Activated gamma-delta T cell treated with Interleukin-2 at 50 U/mL for 16 hours (primary cell): ENCODE data around the gene AGBL4.
"Not testable (repeated sequence)": the region's sequence is repeated elsewhere in the genome, so short reads cannot be mapped to it uniquely, and the experiment has no call there.

ENCODE experiments used
- DNase-seq: peaks from one replicate; pipeline ENCODE4 v3.0.0-alpha.2; 2020

Gene AGBL4

DNA sequence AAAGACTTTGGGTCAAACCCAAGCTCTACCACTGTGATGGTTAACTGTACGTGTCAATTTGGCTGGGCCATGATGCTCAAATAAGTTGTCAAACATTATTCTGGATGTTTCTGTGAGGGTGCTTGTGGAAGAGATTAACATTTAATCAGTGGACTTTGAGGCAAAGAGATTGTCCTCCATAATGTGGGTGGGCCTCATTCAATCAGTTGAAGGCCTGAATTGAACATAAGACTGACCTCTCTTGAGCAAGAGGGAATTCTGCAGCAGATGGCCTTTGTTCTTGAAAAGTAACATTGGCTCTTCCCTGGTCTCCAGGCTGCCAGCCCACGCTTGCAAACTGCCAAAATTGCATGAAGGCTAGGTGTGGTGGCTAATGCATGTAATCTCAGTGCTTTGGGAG, 1457.3 kb downstream of the AGBL4 start:
- no peak for DNase-seq

DNA sequence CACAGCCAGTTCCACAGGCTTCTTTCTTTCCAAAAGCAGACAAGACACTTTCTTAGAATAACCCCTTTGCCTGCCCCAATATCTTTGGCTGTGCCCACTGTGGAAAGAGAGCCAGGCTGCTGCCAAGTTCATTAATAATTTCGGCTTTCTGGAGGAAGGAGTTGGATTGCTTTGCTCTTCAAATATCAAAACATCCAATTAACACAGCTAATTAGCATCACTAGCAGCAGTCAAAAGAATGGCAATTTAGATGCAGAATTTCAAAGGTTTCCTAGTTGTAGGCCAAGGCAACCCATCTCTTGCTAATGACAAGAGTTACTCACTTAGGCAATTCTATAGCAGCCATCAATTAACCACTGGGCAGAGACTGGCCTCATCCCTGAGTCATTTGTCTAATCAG, 1460.7 kb downstream of the AGBL4 start:
- no peak for DNase-seq

GRCh38 chr1:48561444-48561843, 1462.3 kb downstream of the AGBL4 start:
- no peak for DNase-seq

- no peak for DNase-seq
Observed at GRCh38 chr1:48560577-48560976, 1463.2 kb downstream of the AGBL4 start.

DNA sequence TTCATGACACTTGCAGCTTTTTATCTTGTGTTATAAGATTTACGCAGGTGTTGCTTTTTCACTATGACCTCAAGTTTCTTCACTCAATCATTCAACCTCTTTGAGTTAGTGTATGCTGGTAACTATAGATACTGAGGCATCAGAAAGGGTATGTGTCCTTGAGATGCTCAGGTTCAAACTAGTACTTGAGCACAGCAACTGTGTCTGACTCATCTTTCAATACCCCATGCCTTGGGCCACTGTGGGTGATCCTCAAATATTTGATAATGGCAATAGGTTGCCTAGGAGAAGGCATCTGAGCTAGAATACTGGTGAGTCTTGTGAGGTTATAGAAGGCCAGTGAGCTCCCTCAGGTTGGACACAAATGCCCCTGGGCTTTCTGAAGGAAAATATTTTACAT, 1463.6 kb downstream of the AGBL4 start:
- DNase-seq, result no peak

- no peak for DNase-seq
Observed at GRCh38 chr1:48558366-48558765, 1465.4 kb downstream of the AGBL4 start.

GRCh38 chr1:48556186-48556850, 1467.4 kb downstream of the AGBL4 start:
- DNase-seq, result no peak

GRCh38 chr1:48555271-48555670, 1468.5 kb downstream of the AGBL4 start:
- DNase-seq, result no peak

DNA sequence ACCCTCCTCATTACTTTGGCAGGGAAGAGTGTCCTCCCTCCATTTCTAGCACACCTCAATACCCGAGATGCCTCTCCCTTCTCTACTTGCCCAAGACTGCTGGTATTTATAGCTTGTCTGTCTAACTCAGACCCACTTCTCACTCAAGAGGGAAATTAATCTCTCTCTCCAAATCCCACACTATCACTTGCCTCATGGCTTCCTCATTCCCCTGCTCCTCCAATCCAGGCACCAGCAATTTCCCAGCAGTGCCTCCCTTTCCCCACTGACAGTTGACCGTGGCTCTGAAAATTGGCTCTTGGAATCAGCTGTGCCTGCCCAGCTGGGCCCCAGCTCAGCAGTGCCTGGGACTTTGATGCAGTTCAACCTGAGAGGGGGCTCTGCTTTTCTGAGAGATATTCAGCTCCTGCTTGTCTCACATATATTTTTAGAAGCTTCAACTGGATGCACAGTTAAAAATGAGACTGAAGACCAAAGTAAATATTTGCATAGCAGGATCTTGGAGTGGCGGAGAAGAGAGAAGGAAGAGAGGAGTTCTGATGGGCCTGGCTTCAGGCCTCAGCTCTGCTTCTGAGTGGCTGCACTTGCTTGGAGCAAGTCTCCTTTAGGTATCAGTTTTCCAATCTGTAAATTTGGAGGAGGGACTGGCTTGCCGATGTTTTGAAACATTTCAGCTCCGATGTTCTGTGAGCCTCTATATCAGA, 1470.7 kb downstream of the AGBL4 start:
- no peak for DNase-seq

GRCh38 chr1:48552420-48552819, 1471.3 kb downstream of the AGBL4 start:
- no peak for DNase-seq

DNA sequence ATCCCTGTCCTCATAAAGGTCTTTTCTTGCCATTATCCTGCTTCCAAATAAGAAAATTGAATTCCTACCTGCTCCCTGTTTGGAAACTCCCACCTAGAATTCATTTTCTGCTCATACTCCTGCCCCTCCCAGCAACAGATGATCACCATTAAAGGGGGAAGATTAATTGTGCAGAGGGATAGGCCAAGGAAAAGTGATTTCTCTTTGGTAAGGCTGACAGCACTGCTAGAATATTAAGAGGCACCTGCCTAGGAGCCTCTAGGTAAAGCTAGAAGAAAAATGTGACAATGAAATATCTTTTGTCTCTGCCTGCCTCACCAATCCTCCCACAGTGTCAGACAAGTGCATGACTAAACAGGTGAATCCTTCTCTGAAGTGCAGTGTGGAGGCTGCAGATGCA, 1474.8 kb downstream of the AGBL4 start:
- no peak for DNase-seq

DNA sequence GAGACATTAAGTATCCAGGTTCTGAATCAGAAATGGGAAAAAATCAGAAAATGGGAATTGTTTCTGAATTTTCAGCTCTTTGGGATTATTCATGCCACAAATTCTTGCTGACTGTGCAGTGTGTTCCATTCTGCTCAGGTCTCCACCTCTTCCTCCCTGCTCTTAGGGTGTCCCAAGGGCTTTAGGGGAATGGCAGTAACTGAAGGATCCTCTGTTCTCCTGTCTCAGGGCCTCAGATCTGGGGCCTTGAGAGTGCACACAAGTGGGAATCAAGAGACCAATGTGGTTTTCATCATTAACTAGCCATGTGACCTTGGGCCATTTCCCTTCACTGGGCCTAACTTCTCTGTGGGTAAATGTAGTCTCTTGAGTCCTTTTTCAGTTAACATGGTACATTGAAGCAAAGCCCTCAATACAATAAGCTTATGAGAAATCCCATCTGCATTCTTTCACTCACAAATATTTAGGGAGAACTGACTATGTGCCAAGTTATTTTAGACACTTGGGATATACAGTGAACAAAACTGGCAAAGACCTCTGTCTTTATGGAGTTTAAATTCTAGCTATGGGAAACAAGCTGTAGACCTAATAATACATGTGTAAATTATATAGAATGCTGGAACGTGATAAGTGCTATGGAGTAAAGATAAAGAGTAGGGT, 1476.1 kb downstream of the AGBL4 start:
- no peak for DNase-seq

- DNase-seq, result no peak
Observed at GRCh38 chr1:48543854-48544253, 1479.9 kb downstream of the AGBL4 start.

DNA sequence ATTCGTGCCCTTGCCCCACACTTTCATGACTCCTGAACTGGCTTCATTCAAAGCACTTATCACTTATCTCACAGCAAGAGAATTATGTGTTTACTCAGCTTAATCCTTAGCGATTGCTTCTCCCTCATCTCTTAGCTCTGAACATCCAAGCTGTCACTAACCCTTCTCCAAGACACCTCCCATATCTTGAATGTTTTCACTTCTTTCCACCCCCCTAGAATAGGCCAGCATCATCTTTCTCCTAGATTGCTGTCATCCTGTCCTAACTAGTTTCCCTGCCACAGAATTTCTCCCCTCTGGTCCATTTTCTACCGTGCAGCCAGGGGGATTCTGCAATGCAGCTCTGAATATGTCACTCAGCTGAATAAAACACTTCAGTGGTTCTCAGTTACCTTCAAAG, 1483.2 kb downstream of the AGBL4 start:
- no peak for DNase-seq

- DNase-seq, result no peak
Observed at GRCh38 chr1:48536477-48536876, 1487.3 kb downstream of the AGBL4 start.

DNA sequence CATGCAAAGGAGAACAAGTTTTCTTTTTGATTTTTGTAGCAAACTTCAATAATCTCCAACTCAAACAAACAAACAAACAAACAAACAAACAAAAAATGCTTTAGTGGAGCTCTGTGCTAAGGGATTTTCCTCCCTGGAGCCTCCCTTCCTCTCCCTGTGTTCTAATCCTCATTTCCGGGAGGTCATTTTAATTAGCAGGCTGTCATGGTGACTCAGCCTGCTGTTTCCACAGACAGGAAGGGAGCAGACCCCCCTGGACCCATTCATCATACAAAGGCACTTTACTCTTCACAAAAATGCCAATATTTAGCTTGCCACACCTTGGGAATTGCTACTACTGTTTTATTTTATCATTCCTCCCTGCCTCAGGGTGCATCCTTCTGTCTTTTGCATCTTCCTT, 1490.8 kb downstream of the AGBL4 start:
- DNase-seq, result no peak

- DNase-seq, result no peak
Observed at GRCh38 chr1:48530727-48531351, 1492.9 kb downstream of the AGBL4 start.

- no peak for DNase-seq
Observed at GRCh38 chr1:48527051-48527450, 1496.7 kb downstream of the AGBL4 start.

DNA sequence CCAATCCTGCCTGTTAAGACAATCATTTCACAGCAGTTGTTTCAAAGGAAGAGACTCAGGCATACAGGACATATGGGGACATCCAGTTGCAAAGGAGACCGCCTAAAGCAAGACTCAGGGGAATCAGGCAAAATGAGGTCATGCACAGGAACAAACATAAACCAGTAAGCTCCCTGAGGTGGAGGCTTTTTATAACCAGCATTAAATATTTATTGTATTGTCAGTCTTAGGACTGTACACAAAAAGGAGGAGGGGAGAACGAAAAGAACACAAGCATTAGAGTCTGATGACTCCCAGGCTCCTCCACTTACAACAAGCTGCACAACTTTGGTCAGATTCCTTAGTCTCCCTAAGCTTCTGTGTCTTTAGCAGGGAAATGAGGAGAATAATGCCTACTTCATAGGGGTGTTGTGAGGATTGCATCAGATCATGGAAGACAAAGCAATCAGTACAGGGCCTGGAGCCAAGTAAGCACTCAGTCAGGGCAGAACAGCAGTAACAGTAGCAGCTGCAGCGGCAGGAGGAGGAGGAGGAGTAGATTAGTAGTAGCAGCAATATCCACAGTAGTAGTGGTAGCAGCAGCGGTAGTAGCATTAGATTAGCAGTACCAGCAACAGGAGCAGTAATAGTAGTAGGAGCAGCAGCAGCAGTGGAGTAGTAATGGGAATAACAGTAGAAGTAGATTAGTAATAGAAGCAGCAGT, 1497.6 kb downstream of the AGBL4 start:
- DNase-seq, result no peak

DNA sequence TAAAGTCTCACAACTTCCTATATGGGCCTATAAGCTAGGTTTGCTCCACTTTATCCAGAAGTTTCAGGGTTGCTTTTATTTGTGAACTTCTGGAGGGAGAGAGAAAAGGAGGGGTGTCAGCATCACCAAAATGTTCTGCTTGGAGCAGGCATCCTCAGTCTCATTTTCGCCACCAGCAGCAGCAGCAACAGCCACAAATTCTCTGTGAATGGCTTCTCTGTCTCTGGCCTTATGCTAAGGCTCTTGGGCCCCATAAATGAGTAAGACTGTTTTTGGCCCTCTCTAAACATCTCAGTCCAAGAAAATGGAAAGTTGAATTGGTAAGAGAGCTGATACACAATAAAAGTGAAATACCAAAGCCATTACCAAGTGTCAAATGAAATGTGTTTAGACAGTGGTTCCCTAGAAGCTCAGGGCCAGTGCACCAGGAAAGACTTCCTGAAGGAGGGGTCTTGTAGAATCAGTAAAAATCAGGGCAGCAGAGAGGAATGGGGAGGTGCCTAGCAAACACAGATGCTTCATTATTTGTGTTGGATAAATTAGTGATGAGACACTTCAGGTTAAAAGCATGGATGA, 1498.8 kb downstream of the AGBL4 start:
- DNase-seq, result no peak

GRCh38 chr1:48523558-48523957, 1500.2 kb downstream of the AGBL4 start:
- no peak for DNase-seq

DNA sequence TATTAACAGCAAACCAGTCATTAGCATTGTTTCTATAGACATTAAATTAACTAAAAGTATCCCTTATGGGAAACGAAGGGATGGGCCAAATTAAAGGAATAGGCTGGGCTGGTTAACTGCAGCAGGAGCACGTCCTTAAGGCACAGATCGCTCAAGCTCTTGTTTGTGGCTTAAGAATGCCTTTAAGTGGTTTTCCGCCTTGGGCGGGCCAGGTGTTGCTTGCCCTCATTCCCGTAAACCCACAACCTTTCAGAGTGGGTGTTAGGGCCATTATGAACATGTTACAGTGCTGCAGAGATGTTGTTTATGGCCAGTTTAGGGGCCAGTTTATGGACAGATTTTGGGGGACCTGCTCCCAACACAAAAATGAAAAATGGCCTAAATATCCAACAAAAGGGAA, 1503.9 kb downstream of the AGBL4 start:
- not testable (repeated sequence) for DNase-seq

DNA sequence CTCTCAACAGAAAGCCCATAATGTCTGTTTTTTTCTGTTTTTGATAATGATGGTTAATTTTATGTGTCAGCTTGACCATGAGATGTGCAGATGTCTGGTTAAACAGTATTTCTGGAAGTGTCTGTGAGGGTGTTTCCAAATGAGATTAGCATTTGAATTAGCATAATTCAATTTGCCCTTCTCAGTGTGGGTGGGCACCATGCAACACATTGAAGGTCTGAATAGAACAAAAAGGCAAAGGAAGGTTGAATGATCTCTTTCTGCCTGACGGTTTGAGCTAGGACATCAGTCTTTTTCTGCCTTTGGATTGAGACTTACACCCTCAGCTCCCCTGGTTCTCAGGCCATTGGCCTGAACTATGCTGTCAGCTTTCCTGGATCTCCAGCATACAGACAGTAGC, 1516.9 kb downstream of the AGBL4 start:
- DNase-seq, result no peak
